Neuronal stem cell (in vitro differentiated cells): ENCODE measurements around the gene OR6S1.

Experiments
- DNase-seq: peaks from one replicate; pipeline ENCODE4 v3.0.0-alpha.2; 2013; ENCODE audit warnings: low spot score
- H2AFZ ChIP-seq: one replicate; pipeline ENCODE4 v1.6.1; 2013; ENCODE audit warnings: mild to moderate bottlenecking, low read length, inconsistent platforms
- H2AK5ac ChIP-seq: 2 replicates; pipeline ENCODE4 v1.6.1; 2013; ENCODE audit warnings: low read depth, mild to moderate bottlenecking, inconsistent platforms, low read length, moderate library complexity, mixed read lengths
- H2BK120ac ChIP-seq: 2 replicates; pipeline ENCODE4 v1.6.1; 2013; ENCODE audit warnings: low read depth, mild to moderate bottlenecking, inconsistent platforms, low read length, moderate library complexity, mixed read lengths
- H2BK12ac ChIP-seq: one replicate; pipeline ENCODE4 v1.6.1; 2013; ENCODE audit warnings: low read length, inconsistent platforms
- H2BK15ac ChIP-seq: 2 replicates; pipeline ENCODE4 v1.6.1; 2013; ENCODE audit warnings: mild to moderate bottlenecking, low read length, inconsistent platforms, mixed read lengths
- H2BK5ac ChIP-seq: one replicate; pipeline ENCODE4 v1.6.1; 2013; ENCODE audit warnings: inconsistent platforms, mild to moderate bottlenecking, low read length, moderate library complexity
- H3K14ac ChIP-seq: one replicate; pipeline ENCODE4 v1.6.1; 2013; ENCODE audit warnings: low read length, inconsistent platforms
- H3K18ac ChIP-seq: 2 replicates; pipeline ENCODE4 v1.6.1; 2013; ENCODE audit warnings: low read length, inconsistent platforms
- H3K23ac ChIP-seq: 2 replicates; pipeline ENCODE4 v1.6.1; 2013; ENCODE audit warnings: low read depth, mild to moderate bottlenecking, mixed read lengths, low read length, inconsistent platforms; ENCODE audit not compliant: poor library complexity
- H3K27ac ChIP-seq: replicated peaks from 3 replicates; pipeline ENCODE4 v1.5.1; 2013; ENCODE audit warnings: low read length, inconsistent platforms
- H3K27me3 ChIP-seq, 3 experiments: 2 replicates each; pipeline ENCODE4 v1.6.1; 2013; ENCODE audit warnings: low read length in 3 of 3, mild to moderate bottlenecking in 2 of 3, inconsistent platforms in 1 of 3, low read depth in 1 of 3, mixed read lengths in 1 of 3, moderate library complexity in 1 of 3; ENCODE audit not compliant: control insufficient read depth in 3 of 3, insufficient read depth in 3 of 3
- H3K36me3 ChIP-seq, 2 donors: replicated peaks in 1 of 2; 2 replicates each; pipeline ENCODE4 v1.6.1; 2013; ENCODE audit warnings: low read length in 2 of 2; ENCODE audit not compliant: control insufficient read depth in 2 of 2, insufficient read depth in 2 of 2
- H3K4ac ChIP-seq: 2 replicates; pipeline ENCODE4 v1.6.1; 2013; ENCODE audit warnings: inconsistent platforms, mild to moderate bottlenecking, low read length, moderate library complexity
- H3K4me1 ChIP-seq, 2 donors: 1 replicate in 1 of 2; 2 replicates in 1 of 2; pipeline ENCODE4 v1.6.1; 2013; ENCODE audit warnings: low read length in 2 of 2, low read depth in 1 of 2; ENCODE audit not compliant: control insufficient read depth in 2 of 2, insufficient read depth in 1 of 2
- H3K4me2 ChIP-seq: one replicate; pipeline ENCODE4 v1.6.1; 2013; ENCODE audit warnings: mild to moderate bottlenecking, low read length, inconsistent platforms; ENCODE audit not compliant: insufficient read depth, poor library complexity, severe bottlenecking
- H3K4me3 ChIP-seq, 2 donors: 2 replicates each; pipeline ENCODE4 v1.5.1; 2013; ENCODE audit warnings: low read length in 2 of 2, mild to moderate bottlenecking in 2 of 2, inconsistent platforms in 1 of 2, moderate library complexity in 1 of 2
- H3K79me1 ChIP-seq: one replicate; pipeline ENCODE4 v1.6.1; 2013; ENCODE audit warnings: low read depth, mild to moderate bottlenecking, inconsistent platforms, low read length, moderate library complexity
- H3K9ac ChIP-seq: one replicate; pipeline ENCODE4 v1.6.1; 2013; ENCODE audit warnings: mild to moderate bottlenecking, low read depth, low read length, inconsistent platforms; ENCODE audit not compliant: poor library complexity
- H3K9me3 ChIP-seq, 2 donors: replicated peaks in 1 of 2; 2 replicates each; pipeline versions ENCODE3 to v1.6.1; 2013; ENCODE audit warnings: low read length in 2 of 2, mild to moderate bottlenecking in 2 of 2, inconsistent platforms in 1 of 2, low read depth in 1 of 2, mixed read lengths in 1 of 2, moderate library complexity in 1 of 2; ENCODE audit not compliant: control insufficient read depth in 2 of 2, insufficient read depth in 1 of 2
- H4K8ac ChIP-seq: one replicate; pipeline ENCODE4 v1.6.1; 2013; ENCODE audit warnings: low read depth, mild to moderate bottlenecking, inconsistent platforms, low read length, moderate library complexity
- H4K91ac ChIP-seq: one replicate; pipeline ENCODE4 v1.6.1; 2013; ENCODE audit warnings: low read length, low read depth, mild to moderate bottlenecking, inconsistent platforms; ENCODE audit not compliant: poor library complexity
- WGBS, 2 donors: extraction: QIAGEN DNeasy Blood & Tissue Kit; methylation state at CpG; one replicate each; pipeline ENCODE4 v1.1.7; 2013; ENCODE audit warnings: missing lambda C conversion rate in 2 of 2, mixed read lengths in 1 of 2; ENCODE audit not compliant: insufficient read length in 2 of 2, insufficient replicate concordance in 1 of 2; ENCODE audit errors: extremely low coverage in 2 of 2; 5-methylcytosine and 5-hydroxymethylcytosine counted together

OR6S1 gene

GRCh38 chr14:20687362-20688166 lies 46.1 kb upstream of the OR6S1 start:
- Histone ChIP-seq H2AK5ac (no peak overlapping the region), H3K14ac (no peak overlapping the region), H2BK12ac (no peak overlapping the region), H4K91ac (no peak overlapping the region), H3K23ac (no peak overlapping the region), H2BK5ac (no peak overlapping the region), H4K8ac (no peak overlapping the region), H3K36me3 (no peaks in the 10 kb centered on the region), H3K4me3 (no peak overlapping the region), H3K79me1 (no peaks in the 10 kb centered on the region), H3K27me3 (peaks cover 0 to 3% (median 0%) of the 10 kb centered on the region in 3 experiments), H2BK120ac (no peak overlapping the region), H3K27ac (no peak overlapping the region), H3K18ac (no peak overlapping the region), H3K4me1 (peaks cover 0 to 2% of the 10 kb centered on the region in 2 donors), H3K4me2 (no peak overlapping the region), H3K9ac (no peak overlapping the region), H2AFZ (no peak overlapping the region), H3K4ac (no peak overlapping the region), H3K9me3 (no peaks in the 10 kb centered on the region), H2BK15ac (no peak overlapping the region)
- WGBS, 2 donors, result no CpG with 5 or more reads among the region's 5 CpGs
- no peak for DNase-seq

GRCh38 chr14:20686386-20687143 lies 45.1 kb upstream of the OR6S1 start:
- H3K4me3 ChIP-seq, result no peak overlapping the region
- H2BK5ac ChIP-seq, result no peak overlapping the region
- H4K8ac ChIP-seq, result no peak overlapping the region
- H2BK12ac ChIP-seq, result no peak overlapping the region
- no CpG with 5 or more reads among the region's 7 CpGs for WGBS, 2 donors
- H3K9me3 ChIP-seq, result no peaks in the 10 kb centered on the region
- H3K9ac ChIP-seq, result no peak overlapping the region
- no peak overlapping the region for H3K23ac ChIP-seq
- peaks cover 0 to 2% of the 10 kb centered on the region in 2 donors for H3K4me1 ChIP-seq
- H3K36me3 ChIP-seq, result no peaks in the 10 kb centered on the region
- no peak overlapping the region for H2BK15ac ChIP-seq
- H2AK5ac ChIP-seq, result no peak overlapping the region
- no peak overlapping the region for H2AFZ ChIP-seq
- no peak overlapping the region for H3K14ac ChIP-seq
- no peak overlapping the region for H2BK120ac ChIP-seq
- no peak overlapping the region for H4K91ac ChIP-seq
- no peak overlapping the region for H3K4ac ChIP-seq
- no peaks in the 10 kb centered on the region for H3K79me1 ChIP-seq
- no peak for DNase-seq
- H3K18ac ChIP-seq, result no peak overlapping the region
- peaks cover 0 to 3% (median 0%) of the 10 kb centered on the region in 3 experiments for H3K27me3 ChIP-seq
- no peak overlapping the region for H3K27ac ChIP-seq
- no peak overlapping the region for H3K4me2 ChIP-seq

GRCh38 chr14:20684662-20685456 lies 43.4 kb upstream of the OR6S1 start:
- no peak overlapping the region for H3K4ac ChIP-seq
- peak overlapping the region; percentile 78 for H3K4me2 ChIP-seq
- no peak overlapping the region for H3K23ac ChIP-seq
- H4K8ac ChIP-seq, result no peak overlapping the region
- H3K27ac ChIP-seq, result no peak overlapping the region
- no CpG with 5 or more reads among the region's 22 CpGs for WGBS, 2 donors
- H2BK12ac ChIP-seq, result no peak overlapping the region
- peaks cover 0 to 3% (median 0%) of the 10 kb centered on the region in 3 experiments for H3K27me3 ChIP-seq
- peaks cover 3 to 4% of the 10 kb centered on the region in 2 donors for H3K4me1 ChIP-seq
- no peaks in the 10 kb centered on the region for H3K9me3 ChIP-seq
- H3K79me1 ChIP-seq, result no peaks in the 10 kb centered on the region
- H3K18ac ChIP-seq, result peak overlapping the region; percentile 21
- no peaks in the 10 kb centered on the region for H3K36me3 ChIP-seq
- no peak overlapping the region for H2BK120ac ChIP-seq
- peak overlapping the region; percentile 88 for H3K4me3 ChIP-seq
- H2BK15ac ChIP-seq, result no peak overlapping the region
- H2BK5ac ChIP-seq, result no peak overlapping the region
- H4K91ac ChIP-seq, result no peak overlapping the region
- peak overlapping the region; percentile 87 for H3K9ac ChIP-seq
- peak overlapping the region; percentile 96 for H2AFZ ChIP-seq
- peak overlapping the region; percentile 41 for H3K14ac ChIP-seq
- DNase-seq, result no peak
- no peak overlapping the region for H2AK5ac ChIP-seq
